ENCODE results near the gene SMIM35. TPM values are rescaled to one million over a fixed set of nuclear protein-coding genes. Genes with fewer than 3 reads are reported as not detected.

SMIM35 gene
- total RNA-seq, result not detected in 2 replicates

DNA sequence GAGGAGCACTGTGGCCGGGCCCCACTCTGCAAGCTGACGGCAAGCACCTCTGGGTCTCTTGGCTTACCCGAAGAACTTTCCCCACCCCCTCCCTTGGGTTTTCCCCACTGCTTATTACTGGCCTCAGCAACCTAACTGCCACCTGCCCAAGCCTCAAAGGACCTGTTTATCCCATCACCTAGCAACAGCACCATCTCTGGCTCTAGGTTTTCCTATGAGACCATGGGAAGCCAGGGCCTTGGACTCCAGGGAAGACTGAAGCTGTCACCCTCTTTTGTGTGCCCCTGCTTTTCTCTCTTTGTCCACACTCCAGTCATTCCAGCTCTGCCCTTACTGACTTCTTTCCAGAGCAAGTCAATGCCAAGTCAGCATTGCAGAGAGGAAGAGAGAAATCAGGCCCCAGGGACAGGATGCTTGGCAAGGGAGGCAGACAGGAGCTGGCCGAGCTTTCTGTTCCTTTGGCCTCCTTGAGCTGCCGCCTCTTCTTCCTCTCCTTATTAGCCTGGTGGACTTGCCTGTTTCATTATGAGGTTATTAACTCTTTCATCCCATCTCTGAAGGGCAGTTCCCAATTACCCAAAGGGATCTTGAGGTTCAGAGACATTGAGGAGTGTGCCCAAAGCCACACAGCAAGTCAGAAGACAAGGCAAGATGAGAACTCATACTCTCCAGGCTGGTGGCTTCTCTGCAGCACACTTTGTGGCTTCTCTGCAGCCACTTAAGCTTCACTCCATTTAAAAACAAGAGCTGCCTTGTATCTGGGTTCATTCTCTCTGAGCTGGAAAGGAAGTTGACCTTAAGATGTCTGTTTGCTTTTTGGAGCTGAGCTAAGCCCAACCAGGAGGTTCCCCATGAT is at the start of gene SMIM35:
Gene SMIM35 (minus strand): TSS at position 51 of the 856 bp plus-strand sequence. CDS start 206 bp downstream, outside the sequence.

DNA sequence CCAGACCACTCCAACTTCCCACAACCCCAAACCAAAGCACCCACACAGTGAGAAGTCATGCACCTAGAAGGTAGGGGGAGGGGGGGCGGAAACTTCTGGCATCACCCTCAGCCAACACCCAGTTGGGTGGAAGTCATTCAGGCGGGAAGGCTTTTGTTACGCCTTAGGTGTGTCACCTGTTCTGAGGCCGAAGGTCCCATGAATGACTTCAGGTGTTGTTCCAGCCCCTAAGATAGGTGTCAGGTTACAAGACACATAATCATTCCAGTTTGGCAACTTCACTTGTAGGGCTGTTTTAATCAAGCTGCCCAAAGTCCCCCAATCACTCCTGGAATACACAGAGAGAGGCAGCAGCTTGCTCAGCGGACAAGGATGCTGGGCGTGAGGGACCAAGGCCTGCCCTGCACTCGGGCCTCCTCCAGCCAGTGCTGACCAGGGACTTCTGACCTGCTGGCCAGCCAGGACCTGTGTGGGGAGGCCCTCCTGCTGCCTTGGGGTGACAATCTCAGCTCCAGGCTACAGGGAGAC is 9.9 kb downstream of the SMIM35 start, which contains the start of gene TMPRSS4:
Gene TMPRSS4 (plus strand): TSS at position 325 of the 528 bp plus-strand sequence. CDS start 225 bp downstream, outside the sequence.

DNA sequence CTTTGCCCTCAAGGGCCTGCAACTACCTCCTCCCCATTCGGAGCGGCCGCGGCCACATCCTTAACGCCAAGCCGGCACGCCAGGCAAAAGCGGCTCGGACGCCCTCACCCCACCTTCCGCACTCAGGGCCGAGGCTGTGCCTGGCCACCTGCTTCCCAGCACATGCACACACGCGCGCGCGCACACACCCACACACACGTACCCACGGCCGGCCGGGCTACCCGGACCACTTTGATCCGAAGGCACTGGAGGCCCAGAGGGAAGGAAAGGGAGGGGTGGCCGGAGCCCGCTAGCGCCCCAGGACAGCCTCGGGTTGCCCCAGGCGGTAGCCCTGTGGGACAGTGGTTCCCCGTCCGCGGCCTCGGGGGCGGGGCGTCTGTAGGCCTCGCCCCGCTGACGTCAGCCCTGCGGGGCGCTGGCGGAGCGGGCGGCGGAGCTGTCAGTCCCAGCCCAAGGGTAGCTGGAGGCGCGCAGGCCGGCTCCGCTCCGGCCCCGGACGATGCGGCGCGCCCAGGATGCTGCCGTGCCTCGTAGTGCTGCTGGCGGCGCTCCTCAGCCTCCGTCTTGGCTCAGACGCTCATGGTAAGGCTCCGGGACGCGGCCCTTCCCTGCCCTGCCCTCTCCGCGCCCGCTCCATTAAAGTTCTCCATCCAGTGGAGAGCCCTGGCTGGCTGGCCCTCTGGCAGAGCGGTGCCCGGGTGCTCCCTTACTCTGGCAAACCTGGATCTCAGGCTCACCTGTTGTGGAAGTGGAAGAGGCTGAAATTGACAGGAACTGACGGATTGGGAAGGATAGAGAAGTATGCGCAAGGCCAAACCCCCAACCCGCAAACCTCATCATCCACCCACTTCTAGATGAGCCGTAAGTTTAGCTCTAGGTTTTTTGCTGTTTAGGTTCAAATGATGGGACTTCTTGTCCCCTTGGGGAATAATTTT is 100.5 kb downstream of the SMIM35 start, which contains the start of gene IL10RA:
Gene IL10RA (plus strand): TSS at position 442 of the 935 bp plus-strand sequence. CDS start 74 bp downstream, at position 516.

Other genes with a start within 250 kb of the SMIM35 start
- 0.08 TPM in 1 of 2 replicates, not detected in the other for gene FXYD6, start 210.3 kb downstream of the SMIM35 start, total RNA-seq
- gene TMPRSS13, start 157.6 kb downstream of the SMIM35 start, total RNA-seq, result 0.08 and 0.70 TPM in 2 replicates
- not detected in 2 replicates for gene IL10RA, start 100.6 kb downstream of the SMIM35 start, total RNA-seq
- 0.08 and 0.15 TPM in 2 replicates for gene TMPRSS4, start 9.9 kb downstream of the SMIM35 start, total RNA-seq
- 2.5 and 7.8 TPM in 2 replicates for gene SCN4B, start 65.9 kb upstream of the SMIM35 start, total RNA-seq
- gene SCN2B, start 89.7 kb upstream of the SMIM35 start, total RNA-seq, result 0.15 and 0.23 TPM in 2 replicates
- not detected in 2 replicates for gene JAML, start 138.0 kb upstream of the SMIM35 start, total RNA-seq
- 11.7 and 12.1 TPM in 2 replicates for gene MPZL3, start 165.4 kb upstream of the SMIM35 start, total RNA-seq
- gene MPZL2, start 177.3 kb upstream of the SMIM35 start, total RNA-seq, result 77.9 and 80.6 TPM in 2 replicates
- gene CD3E, start 217.8 kb upstream of the SMIM35 start, total RNA-seq, result not detected in 2 replicates

All from hair follicular keratinocyte (primary cell).